Left hindlimb (tissue), 1 donor: ENCODE measurements around the gene TAAR2.
"Not testable (repeated sequence)": the region's sequence is repeated elsewhere in the genome, so short reads cannot be mapped to it uniquely, and the experiment has no call there.

Source experiments
- DNase-seq: peaks from one replicate; pipeline ENCODE4 v3.0.0-alpha.2; 2018

The TAAR2 gene, protein sequence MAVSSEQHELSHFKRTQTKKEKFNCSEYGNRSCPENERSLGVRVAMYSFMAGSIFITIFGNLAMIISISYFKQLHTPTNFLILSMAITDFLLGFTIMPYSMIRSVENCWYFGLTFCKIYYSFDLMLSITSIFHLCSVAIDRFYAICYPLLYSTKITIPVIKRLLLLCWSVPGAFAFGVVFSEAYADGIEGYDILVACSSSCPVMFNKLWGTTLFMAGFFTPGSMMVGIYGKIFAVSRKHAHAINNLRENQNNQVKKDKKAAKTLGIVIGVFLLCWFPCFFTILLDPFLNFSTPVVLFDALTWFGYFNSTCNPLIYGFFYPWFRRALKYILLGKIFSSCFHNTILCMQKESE

DNA sequence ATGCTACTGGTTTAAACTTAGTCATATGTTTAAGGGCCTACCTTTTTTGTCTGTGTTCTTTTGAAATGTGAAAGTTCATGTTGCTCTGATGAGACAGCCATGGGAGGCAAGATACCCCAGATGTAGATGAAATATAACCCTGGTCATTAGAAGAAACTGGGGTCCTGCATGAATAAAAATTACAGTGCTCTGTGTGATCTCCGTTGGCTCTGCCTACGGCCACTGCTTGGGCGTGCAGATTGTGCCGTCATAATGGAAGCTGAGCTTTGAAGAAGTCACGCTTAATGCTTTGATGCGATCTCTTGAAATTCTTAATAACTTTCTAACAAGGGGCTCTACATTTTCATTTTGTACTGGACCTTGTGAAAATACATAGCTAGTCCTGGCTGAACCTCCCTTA, at the start of gene TAAR2:
TAAR2 (minus strand) TSS at position 101 of the 400 bp plus-strand sequence; CDS start at position 101, 0 bp downstream.
- DNase-seq, result no peak

GRCh38 chr6:132673376-132674094, 49.5 kb upstream of the TAAR2 start:
- DNase-seq, result peak; percentile 30

DNA sequence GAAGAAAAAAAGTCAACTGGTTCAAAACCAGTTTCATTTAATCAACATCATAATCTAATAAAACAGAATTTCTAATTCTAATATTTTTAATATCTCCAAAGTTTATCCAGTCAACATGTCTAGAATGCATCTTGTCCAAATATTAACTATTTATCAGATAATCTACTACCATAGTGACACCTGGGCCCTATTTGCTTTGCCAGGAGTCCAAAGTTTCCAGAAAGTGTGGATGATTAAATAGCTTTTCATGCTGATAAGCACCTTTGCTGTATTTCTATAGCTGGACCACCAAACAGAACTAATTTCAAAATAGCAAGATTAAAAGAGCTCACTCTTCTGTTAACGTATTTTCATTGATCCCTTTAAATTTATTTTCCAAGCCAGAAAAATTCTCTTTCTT, 47.2 kb upstream of the TAAR2 start:
- no peak for DNase-seq

DNA sequence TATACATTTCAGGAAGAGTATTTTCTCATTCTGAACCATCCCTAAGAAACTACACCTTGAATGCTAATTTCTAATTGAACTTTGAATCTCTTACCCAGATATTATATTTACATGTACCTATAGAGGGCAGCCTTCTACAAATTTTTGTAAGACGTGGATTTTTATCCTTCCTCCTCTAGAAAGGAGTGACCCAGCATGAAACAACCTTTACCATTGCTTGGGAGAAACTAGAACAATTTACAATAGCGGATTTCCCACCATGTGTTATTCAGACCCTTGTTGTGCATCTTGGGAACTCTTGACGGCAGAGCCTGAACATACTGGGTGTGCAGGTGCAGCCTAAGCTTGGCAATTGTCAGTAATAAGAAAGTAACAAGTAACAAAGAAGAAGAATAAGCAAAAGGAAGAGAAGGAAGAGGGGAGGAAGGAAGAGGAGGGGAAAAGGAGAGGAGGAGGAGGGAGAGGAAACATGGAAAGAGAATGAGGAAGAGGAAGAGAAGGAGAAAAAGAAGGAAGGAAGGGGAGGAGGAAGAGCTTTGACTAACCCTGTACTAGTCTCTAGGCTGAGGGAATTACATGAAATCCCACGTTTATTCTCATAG, 45.7 kb upstream of the TAAR2 start:
- DNase-seq, result no peak

DNA sequence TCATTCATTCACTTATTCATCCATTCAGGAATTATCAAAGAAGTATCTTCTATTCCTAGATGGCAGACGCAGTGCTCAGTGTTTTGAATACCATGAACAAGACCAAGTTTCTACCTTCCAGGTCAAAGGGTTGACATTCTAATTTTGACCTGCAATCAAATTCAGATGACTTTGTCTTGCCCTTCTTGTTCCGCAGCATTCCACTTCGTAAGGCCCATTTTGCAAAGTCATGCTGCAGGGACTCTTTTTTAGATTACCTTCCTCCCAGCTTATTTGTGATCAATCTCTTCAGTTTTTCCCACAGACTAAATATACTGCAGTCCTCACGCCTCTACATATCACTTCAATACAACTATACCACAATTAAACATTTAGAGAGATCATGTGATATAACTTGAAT, 42.0 kb upstream of the TAAR2 start:
- DNase-seq, result no peak

- no peak for DNase-seq
Observed at GRCh38 chr6:132664309-132665034, 40.4 kb upstream of the TAAR2 start.

DNA sequence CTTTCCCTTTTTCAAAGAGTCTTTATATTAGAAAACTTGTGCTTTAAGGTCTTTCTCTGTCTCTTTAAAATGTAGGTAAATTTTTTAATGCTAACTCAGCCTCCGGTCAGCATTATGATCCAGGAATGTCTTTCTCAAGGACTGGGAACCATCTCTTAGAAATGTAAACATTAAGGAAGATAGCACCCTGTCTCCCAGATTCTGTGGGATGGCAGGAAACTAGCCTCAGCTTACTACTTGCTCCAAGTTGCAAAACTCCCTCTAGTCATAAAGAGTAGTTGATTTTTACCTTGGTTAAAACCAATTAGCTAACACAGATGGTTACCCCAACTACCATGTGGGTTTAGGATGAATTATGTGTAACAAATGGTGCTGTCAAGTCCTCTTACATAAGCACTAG, 39.6 kb upstream of the TAAR2 start:
- DNase-seq, result no peak

GRCh38 chr6:132661906-132662305, 37.8 kb upstream of the TAAR2 start:
- no peak for DNase-seq

- no peak for DNase-seq
Observed at GRCh38 chr6:132659082-132659481, 35.0 kb upstream of the TAAR2 start, which contains the start of gene TAAR1. TSS of gene TAAR1 (minus strand) at chr6:132659182. CDS start at chr6:132646003, 13,179 bp downstream.

DNA sequence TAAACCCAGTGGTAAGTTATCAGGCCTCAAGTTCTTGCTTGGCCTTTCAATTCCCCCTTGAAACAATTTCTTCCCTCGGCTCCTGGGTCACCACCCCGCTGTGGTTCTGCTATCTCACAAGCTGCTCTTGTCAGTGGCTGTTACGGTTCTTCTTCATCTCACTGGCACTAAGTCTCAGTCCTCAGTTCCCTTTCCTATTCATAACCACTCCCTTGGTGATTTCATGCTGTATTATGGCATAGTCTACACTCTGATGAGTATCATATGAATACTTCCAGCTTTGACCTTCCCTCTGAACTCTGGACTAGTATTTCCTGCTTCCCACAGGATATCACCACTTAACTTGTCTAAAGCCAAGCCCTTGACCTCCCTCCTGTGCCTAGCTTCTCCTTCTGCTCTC, 27.0 kb upstream of the TAAR2 start:
- DNase-seq, result no peak

DNA sequence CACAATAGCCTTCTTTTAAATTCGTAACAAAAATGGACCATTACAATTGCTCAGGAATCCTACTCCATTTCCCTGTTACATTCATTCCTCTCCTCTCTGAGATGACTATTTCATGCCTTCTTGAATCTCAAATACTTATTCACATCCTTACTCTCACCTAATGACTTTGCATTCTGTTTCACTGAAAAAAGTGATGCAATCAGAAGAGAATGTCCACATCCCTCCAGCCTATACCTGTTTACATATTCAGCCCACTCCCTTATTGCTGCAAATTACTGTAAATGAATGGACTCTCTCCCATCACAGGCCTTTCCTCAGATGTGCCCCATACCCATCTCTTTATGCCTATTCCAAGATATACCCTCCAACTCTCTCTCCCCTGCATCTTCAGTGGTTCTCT, 26.4 kb upstream of the TAAR2 start:
- DNase-seq, result no peak

DNA sequence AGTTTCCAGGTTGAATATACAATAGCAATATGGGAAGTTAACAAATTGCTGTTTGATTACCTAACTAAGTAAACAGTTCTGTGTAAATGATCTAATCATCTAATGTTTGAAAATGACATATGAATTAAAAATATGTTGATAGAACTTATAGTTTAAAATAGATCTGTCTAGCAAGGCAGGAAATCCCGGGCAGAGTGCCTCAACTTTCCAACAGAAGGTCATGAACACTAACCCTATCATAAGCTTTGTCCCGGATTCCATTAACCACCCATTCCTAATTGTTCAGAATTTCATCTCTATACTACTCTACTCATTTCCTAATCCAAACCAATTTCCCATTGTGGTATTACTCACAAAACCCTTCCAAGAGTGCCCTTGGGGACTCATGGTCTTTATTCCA, 24.8 kb upstream of the TAAR2 start:
- no peak for DNase-seq

DNA sequence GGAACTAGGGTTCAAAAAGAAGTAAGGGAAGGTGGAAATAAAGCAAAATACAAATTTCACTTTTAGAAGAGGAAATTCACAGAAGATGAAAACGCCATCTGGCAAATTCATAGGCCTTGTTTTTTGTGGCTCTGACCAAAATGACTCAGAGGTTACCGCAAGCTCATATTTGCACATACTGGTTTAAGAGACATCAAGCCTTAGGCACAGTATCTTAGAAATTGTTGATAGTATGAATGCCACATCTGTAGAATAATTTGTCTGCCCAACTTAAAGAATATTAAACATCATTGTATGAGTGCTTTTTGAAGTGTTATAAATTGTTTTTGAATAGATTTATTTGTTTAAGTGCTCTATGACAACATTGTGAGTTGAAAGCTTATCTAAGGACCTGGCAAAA, 24.3 kb upstream of the TAAR2 start:
- no peak for DNase-seq

DNA sequence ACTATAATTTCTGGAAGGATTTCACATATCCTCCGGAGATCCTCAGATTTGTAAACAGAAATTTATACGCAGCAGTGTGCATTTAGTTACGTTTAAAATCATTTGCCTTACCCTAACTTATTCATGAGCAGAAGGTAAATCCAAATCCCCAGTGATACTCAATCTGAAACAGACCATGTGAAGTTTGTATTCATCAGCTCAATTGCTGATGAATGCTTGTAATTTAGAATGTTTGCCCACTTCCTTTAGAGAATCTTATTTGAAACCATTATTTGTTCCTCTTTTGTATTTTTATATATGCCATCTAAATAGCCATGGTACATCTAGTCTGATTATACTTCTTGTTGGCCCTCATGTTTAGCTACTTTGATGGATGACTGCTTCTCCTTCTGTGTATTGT, 19.5 kb upstream of the TAAR2 start:
- no peak for DNase-seq

GRCh38 chr6:132637135-132637534, 13.1 kb upstream of the TAAR2 start:
- DNase-seq, result not testable (repeated sequence)

- not testable (repeated sequence) for DNase-seq
Observed at GRCh38 chr6:132635906-132636305, 11.8 kb upstream of the TAAR2 start.

- DNase-seq, result not testable (repeated sequence)
Observed at GRCh38 chr6:132635288-132635687, 11.2 kb upstream of the TAAR2 start.

GRCh38 chr6:132634796-132635195, 10.7 kb upstream of the TAAR2 start:
- no peak for DNase-seq

- DNase-seq, result no peak
Observed at GRCh38 chr6:132633362-132633761, 9.3 kb upstream of the TAAR2 start.

GRCh38 chr6:132623106-132623845, 799 bp downstream of the TAAR2 start:
- no peak for DNase-seq

DNA sequence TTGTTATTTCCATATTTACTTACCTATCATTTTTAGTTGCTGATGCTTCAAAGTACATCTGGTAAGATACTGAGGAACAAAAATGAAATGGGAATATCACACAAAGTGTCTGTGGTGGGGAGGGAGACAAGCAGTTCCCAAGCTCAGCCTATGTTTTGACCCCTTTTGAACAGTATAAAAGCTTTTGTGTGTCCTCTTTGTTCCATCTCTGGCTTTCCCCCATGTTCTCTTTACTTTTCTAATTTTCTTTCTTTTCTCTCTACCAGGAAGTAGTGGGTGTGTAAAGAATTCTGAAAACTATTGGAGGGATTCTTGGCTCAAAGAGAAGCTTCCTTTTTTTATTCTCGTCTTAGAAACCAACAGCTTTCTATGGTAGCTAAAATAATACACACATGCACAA, 7.4 kb downstream of the TAAR2 start:
- DNase-seq, result no peak

- no peak for DNase-seq
Observed at GRCh38 chr6:132614554-132614953, 9.5 kb downstream of the TAAR2 start.
